ENCODE data around the gene BEGAIN.

DNA sequence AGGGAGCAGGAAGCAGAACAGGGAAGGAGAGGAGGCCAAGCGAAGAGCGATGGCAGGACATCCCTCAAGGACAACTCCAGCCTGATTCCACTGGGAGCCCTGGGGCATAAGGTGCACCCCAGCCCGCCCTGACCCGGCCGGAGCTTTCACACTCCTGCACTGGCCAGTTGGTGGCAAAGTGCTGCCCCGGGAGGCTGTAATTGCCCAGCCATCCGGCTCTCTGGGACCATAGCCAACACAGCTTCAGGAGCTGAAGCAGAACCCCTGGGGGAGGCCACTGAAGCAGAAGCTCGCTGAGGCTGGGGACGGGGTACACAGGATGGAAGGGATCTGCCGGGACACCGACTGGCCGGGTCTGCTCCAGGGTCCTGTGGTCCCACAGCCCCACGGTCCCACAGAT is 41.9 kb upstream of the BEGAIN start:
- TF ChIP-seq, protein P1, sequence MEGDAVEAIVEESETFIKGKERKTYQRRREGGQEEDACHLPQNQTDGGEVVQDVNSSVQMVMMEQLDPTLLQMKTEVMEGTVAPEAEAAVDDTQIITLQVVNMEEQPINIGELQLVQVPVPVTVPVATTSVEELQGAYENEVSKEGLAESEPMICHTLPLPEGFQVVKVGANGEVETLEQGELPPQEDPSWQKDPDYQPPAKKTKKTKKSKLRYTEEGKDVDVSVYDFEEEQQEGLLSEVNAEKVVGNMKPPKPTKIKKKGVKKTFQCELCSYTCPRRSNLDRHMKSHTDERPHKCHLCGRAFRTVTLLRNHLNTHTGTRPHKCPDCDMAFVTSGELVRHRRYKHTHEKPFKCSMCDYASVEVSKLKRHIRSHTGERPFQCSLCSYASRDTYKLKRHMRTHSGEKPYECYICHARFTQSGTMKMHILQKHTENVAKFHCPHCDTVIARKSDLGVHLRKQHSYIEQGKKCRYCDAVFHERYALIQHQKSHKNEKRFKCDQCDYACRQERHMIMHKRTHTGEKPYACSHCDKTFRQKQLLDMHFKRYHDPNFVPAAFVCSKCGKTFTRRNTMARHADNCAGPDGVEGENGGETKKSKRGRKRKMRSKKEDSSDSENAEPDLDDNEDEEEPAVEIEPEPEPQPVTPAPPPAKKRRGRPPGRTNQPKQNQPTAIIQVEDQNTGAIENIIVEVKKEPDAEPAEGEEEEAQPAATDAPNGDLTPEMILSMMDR (IDR thresholded peaks at IDR 0.05): no peak
- no peak for TF ChIP-seq POLR2A (IDR thresholded peaks at IDR 0.05)

Data from thyroid gland (tissue), 4 donors.